Skeletal muscle satellite cell (primary cell): ENCODE results near the gene KLF6.
A peak's percentile ranks its signal among the peaks of the same experiment; 100 is the strongest.

Experiments used
- H3K27me3 ChIP-seq: 2 replicates; pipeline ENCODE4 v1.7.0; 2013; ENCODE audit warnings: low read length; ENCODE audit not compliant: control insufficient read depth, insufficient read depth
- H3K36me3 ChIP-seq: 2 replicates; pipeline ENCODE4 v1.7.0; 2013; ENCODE audit warnings: mild to moderate bottlenecking, control low read depth, low read length; ENCODE audit not compliant: insufficient read depth
- H3K4me1 ChIP-seq: 2 replicates; pipeline ENCODE4 v1.7.0; 2013; ENCODE audit warnings: low read length; ENCODE audit not compliant: control insufficient read depth, insufficient read depth
- H3K4me2 ChIP-seq: 2 replicates; pipeline ENCODE4 v1.7.0; 2013; ENCODE audit warnings: mild to moderate bottlenecking, low read length
- H3K4me3 ChIP-seq: 2 replicates; pipeline ENCODE4 v1.7.0; 2013; ENCODE audit warnings: low read length
- H3K9ac ChIP-seq: 2 replicates; pipeline ENCODE4 v1.7.0; 2013; ENCODE audit warnings: mild to moderate bottlenecking, low read depth, low read length, moderate library complexity
- H3K9me3 ChIP-seq: replicated peaks from 2 replicates; pipeline ENCODE4 v1.7.0; 2013; ENCODE audit warnings: mild to moderate bottlenecking, control low read depth, low read length

Gene KLF6

DNA sequence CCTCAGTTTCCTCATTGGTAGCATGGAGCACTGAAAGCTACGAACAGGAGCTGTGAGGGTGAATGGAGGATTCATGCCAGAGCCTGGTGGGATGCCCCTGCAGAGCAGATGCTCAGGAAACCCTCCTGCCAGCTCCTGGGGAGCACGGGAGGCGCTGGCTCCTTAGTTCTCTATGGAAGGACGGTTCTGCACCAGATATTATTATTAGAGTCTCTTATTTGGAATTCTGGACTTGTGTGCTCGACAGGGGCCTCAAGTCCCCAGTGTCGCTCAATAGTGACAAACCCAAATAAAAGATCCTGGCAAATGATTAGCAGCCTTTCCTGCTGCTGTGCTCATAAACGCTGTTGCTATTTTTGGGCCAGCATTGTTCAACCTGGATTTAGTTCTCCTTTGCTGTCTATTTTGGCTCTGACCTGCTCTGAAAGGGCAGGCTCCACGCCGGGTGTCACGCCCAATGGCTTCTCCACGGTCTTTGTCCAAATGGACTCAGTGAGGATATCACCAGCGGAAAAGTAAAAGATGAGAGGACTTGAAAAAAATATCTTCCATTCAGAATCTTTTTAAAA lies 23.0 kb upstream of the KLF6 start:
- no peaks in the 10 kb centered on the region for H3K27me3 ChIP-seq
- no peak overlapping the region for H3K4me2 ChIP-seq
- H3K4me1 ChIP-seq, result peaks cover 90% of the 10 kb centered on the region
- no peak overlapping the region for H3K4me3 ChIP-seq
- H3K36me3 ChIP-seq, result no peaks in the 10 kb centered on the region
- no peaks in the 10 kb centered on the region for H3K9me3 ChIP-seq
- H3K9ac ChIP-seq, result peak overlapping the region; percentile 85

DNA sequence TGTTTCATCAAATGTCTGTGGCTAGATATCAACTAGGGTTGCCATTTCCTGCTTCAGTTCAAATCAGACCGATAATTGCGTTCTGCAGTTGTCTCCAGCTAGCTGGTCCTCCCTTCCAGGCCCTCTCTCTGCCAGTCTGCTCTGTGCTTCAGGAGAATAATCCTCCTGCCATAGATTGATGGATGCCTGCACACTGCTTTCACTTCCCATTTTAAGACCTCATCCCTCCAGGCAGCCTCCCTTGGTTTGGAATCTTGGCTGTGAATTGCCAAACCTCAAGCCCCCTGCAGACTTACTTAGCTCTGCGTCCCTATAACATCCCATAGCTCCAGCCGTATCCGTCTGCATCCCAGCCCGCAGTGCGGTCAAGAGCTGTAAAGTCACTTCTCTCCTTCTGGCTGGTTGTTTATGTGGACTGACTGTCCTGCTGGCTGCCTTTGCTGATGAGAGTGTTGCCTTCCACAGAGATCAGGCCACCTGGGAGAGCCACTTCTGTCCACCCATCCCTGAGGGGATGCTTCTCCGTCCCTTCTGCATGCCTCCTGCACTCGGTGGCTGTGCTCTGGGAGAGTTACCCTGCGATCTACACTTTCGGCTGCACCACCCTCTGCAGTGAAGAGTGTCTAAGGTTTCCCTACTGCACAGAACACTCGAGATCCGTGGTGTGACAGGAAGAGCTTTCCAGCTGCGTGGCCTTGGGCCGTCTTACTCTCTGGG lies 22.4 kb upstream of the KLF6 start:
- no peaks in the 10 kb centered on the region for H3K36me3 ChIP-seq
- no peaks in the 10 kb centered on the region for H3K9me3 ChIP-seq
- H3K4me1 ChIP-seq, result peaks cover 87% of the 10 kb centered on the region
- H3K4me3 ChIP-seq, result peak overlapping the region; percentile 33
- peak overlapping the region; percentile 85 for H3K9ac ChIP-seq
- H3K4me2 ChIP-seq, result peak overlapping the region; percentile 72
- no peaks in the 10 kb centered on the region for H3K27me3 ChIP-seq

DNA sequence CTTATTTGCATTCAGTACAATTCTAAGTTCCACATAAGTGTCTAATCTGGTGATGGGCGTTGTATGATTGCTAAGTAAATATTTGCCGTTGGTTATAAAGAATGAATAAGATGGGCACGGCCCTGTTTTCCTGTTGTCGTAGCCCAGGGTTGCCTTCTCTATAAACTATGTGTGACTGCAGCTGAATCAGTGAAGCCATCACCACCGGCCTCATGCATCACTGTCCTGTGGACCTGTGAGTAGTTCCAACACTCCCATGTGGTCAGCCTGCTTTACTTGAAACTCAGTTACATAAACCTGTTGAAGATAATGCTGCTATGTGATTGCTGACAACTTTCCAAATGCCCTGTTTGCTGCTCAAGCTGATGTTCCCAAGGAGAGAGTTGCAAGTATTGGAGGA lies 21.6 kb upstream of the KLF6 start:
- no peaks in the 10 kb centered on the region for H3K36me3 ChIP-seq
- H3K4me3 ChIP-seq, result peak overlapping the region; percentile 60
- peak overlapping the region; percentile 85 for H3K9ac ChIP-seq
- peaks cover 80% of the 10 kb centered on the region for H3K4me1 ChIP-seq
- H3K27me3 ChIP-seq, result no peaks in the 10 kb centered on the region
- no peaks in the 10 kb centered on the region for H3K9me3 ChIP-seq
- peak overlapping the region; percentile 72 for H3K4me2 ChIP-seq

DNA sequence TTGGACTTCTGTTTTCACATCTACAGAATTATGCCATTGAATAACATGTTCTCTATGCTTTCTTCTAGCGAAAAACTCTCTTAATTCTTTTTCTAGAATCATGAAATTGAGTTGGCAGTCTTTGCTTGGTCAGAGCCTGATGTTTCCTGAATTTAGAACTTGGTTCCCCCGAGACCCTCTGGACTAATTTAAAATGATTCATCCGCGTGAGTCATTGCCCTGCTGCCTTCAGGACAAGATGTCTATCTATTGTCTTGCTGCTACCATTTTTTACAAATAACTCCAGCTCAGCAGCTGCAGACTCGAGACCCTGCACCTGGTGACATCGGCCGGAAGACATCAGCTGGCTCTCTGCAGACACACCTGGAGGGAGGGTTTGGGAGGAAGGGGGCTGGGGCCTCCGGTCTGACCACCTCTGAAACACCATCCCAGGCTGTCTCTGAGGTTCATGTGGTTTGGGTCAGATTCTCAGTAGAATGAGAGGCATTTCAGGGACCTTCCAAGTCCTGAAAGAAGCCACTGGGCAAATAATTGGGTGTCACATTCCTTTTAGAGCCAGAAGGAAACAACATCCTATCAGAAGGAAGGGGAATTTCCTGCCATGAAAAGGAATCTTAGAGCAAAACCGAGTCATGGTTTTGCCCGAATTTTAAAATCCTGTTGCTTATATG lies 20.9 kb upstream of the KLF6 start:
- no peaks in the 10 kb centered on the region for H3K36me3 ChIP-seq
- peak overlapping the region; percentile 85 for H3K9ac ChIP-seq
- H3K9me3 ChIP-seq, result no peaks in the 10 kb centered on the region
- H3K4me2 ChIP-seq, result peak overlapping the region; percentile 72
- peak overlapping the region; percentile 60 for H3K4me3 ChIP-seq
- H3K4me1 ChIP-seq, result peaks cover 74% of the 10 kb centered on the region
- H3K27me3 ChIP-seq, result no peaks in the 10 kb centered on the region

DNA sequence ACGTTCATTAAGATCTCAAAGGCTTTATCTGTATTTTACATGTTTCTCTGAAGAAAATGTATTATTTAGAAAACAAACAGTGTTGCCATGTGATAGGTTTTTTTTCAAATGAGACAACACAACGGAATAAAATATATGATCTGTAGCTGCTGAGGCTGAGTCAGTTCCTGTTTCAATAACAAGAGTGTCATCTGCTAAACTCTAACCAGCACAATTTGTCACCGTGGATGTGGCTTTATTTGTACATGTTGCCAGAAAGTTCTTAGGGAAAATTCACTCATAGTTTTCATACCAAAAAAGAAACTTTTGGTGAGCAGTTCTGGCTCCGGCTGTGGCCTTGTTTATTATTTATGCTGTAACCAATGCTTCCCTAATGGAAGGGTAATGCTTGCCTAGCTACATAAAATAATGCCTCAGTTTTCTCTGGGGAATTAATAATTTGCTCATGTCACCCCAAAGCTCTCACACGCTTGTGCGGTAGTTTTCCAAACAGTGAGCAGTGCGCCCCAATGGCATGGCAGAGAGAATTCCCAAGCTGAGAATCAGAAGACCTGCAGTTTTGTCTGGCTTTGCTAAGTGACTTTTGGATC lies 20.3 kb upstream of the KLF6 start:
- Histone ChIP-seq H3K4me1 (peaks cover 68% of the 10 kb centered on the region), H3K4me3 (peak overlapping the region; percentile 60), H3K9ac (peak overlapping the region; percentile 85), H3K4me2 (peak overlapping the region; percentile 72), H3K36me3 (no peaks in the 10 kb centered on the region), H3K27me3 (no peaks in the 10 kb centered on the region), H3K9me3 (no peaks in the 10 kb centered on the region)

DNA sequence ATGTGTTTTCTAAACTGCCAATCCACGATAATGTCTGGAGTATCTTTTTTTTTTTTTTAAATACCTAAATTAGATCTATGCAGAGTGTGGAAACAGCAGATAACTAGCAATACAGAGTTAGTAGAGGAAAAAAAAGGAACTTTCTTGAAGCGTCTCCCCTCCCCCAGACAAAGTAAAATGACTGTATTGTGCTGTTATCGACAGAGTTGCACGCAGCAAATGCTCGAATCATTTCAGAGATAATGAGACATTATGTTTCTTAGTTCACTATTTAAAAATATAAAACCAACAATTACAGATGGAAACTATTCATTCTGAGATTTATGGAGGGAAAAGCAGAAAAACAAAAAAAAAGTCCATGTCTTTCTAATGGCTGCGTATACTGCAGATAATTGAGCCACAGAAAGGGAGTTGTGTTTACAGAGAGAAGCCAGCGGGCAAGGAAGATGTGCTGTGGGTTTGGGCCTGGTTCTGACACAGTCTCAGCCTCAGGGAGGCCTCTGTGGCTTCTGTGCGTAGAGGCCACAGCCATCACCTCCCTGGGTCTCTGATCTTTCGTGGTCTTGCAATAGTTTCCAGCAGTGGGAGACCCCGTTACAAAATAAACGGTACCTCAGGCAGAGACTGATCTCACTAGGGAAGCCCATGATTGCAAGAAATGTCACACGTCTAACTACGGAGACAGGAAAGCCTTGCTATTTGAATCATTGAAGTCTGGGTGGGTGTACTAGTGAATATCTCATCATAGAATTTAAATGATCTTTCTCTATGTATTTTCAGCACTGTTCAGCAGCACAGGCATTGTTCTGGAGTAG lies 19.1 kb upstream of the KLF6 start:
- Histone ChIP-seq H3K9ac (peak overlapping the region; percentile 85), H3K27me3 (no peaks in the 10 kb centered on the region), H3K36me3 (no peaks in the 10 kb centered on the region), H3K4me3 (no peak overlapping the region), H3K4me1 (peaks cover 58% of the 10 kb centered on the region), H3K9me3 (no peaks in the 10 kb centered on the region), H3K4me2 (peak overlapping the region; percentile 72)

DNA sequence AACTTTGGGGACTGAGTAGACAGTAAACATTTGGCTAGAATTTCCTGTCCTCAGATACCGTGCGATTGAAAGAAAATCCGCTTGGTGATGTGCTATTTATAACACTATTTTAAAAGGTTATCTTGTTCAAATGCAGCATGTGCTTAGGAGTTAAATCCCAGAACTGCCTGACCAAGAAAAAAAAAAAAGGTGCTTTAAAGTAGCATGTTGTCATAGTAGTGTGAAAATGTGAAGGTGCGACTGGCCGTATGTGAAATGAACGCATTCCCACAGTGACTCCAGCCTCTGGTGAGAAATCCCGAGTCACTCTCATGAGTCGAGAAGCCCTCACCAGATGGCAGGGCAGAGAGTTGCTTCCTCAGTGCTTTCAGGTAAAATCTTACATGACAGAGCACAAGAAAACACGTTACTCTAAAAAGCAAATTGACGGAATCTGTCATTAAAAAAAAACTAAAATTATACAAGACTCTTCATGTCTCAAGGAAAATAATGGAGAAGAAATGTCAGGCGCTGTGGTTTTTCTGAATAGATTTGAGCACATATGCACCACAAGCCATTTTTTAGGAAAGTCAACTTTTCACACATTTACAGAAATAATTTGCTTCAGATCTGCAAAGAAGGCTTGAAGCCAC lies 18.4 kb upstream of the KLF6 start:
- no peak overlapping the region for H3K4me2 ChIP-seq
- no peaks in the 10 kb centered on the region for H3K27me3 ChIP-seq
- H3K36me3 ChIP-seq, result no peaks in the 10 kb centered on the region
- peaks cover 51% of the 10 kb centered on the region for H3K4me1 ChIP-seq
- no peak overlapping the region for H3K4me3 ChIP-seq
- H3K9ac ChIP-seq, result peak overlapping the region; percentile 22
- H3K9me3 ChIP-seq, result no peaks in the 10 kb centered on the region

DNA sequence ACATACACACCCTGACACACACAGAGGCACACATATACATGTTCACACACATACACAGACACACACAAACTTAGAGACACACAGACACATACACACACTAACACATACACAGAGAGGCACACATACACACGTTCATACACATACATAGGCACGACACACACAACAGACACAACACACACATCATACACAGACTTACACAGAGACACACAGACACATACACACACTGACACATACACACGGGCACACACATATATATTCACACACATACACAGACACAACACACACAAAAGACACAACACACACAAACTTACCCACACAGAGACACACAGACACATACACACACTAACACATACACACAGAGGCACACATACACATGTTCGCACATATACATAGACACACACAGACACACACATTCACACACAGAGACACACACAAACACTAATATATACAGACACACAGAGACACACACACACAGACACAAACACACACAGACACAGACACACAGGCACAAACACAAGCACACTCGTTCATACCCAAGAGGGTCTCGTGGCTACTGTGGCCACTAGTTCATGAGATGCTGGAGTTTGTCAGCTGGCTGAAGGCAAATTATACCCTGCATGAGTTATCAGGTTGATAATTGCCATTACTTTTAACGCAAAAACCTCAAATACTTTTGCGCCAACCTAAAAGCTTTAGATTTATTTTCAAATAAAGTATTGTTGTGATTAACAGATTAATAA lies 17.7 kb upstream of the KLF6 start:
- Histone ChIP-seq H3K27me3 (no peaks in the 10 kb centered on the region), H3K36me3 (no peaks in the 10 kb centered on the region), H3K4me2 (no peak overlapping the region), H3K4me3 (no peak overlapping the region), H3K4me1 (peaks cover 44% of the 10 kb centered on the region), H3K9me3 (no peaks in the 10 kb centered on the region), H3K9ac (no peak overlapping the region)

DNA sequence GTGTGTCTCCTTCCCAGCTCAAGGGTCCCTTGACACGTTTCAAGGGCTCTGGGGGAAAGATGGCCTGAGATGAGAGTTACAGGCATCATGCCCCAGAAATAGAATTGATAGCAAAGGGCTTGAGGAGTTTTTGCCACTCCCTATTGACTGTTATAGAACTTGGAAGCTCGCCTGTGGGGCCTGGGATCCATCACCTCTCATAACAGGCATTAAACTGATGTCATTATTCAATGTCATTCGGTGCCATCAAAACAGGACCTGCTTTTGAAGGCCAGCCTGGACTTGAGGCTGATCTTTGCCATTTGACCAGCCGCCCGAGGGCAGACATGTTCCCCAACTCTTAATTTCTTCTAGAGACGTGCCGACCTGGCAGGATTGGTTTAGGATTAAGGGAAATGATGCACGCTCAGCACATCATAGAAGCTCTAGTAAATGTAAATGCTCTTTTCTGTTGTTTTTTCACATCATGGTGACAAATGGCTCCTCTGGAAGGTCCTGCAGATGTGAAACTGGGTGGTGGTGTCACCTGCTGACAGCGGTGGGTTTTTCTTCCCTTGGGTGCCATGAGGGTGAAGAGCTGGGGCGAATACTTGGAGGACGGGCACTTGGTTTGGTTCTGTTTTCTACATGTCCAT lies 16.7 kb upstream of the KLF6 start:
- Histone ChIP-seq H3K9ac (no peak overlapping the region), H3K4me3 (no peak overlapping the region), H3K36me3 (no peaks in the 10 kb centered on the region), H3K9me3 (no peaks in the 10 kb centered on the region), H3K4me1 (peaks cover 33% of the 10 kb centered on the region), H3K27me3 (no peaks in the 10 kb centered on the region), H3K4me2 (no peak overlapping the region)

DNA sequence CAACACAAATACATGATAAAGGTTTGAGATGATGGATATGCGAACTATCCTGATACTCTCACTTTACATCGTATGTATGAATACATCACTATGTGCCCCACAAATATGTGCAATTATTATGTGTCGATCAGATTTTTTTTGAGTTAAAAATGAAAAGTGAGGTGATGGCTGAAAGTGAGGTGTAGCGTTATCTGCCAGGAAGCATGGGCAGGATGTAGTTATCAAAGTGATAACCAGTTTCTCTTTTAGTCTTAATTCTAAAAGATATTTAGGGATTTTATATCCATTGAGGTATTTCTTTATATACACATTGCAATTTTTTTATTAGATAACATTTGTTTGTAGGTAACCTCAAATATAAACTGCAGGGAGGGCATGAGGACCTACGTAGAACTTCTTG lies 15.6 kb upstream of the KLF6 start:
- Histone ChIP-seq H3K4me3 (no peak overlapping the region), H3K4me1 (peaks cover 22% of the 10 kb centered on the region), H3K27me3 (no peaks in the 10 kb centered on the region), H3K36me3 (no peaks in the 10 kb centered on the region), H3K4me2 (no peak overlapping the region), H3K9me3 (no peaks in the 10 kb centered on the region), H3K9ac (no peak overlapping the region)
